ENCODE results near the gene GAL3ST2. TPM values are rescaled to one million over a fixed set of nuclear protein-coding genes. Genes with fewer than 3 reads are reported as not detected.
A peak's percentile ranks its signal among the peaks of the same experiment; 100 is the strongest.
"Not testable (repeated sequence)": the region's sequence is repeated elsewhere in the genome, so short reads cannot be mapped to it uniquely, and the experiment has no call there.

The GAL3ST2 gene
- total and polyA plus RNA-seq, 4 donors: 0.40 TPM; not detected in 3

GRCh38 chr2:241802421-241803318 lies 26.0 kb downstream of the GAL3ST2 start:
- no peak overlapping the region for H3K9ac ChIP-seq (ENCODE audit: insufficient read depth in 1 of 2, low read length in 2 of 2)
- DNase-seq (peak in 1 of 3 donors; percentile 10), ATAC-seq (ENCODE audit: insufficient read depth, low FRiP score) (no peak)
- no peak overlapping the region for H3K27ac ChIP-seq (ENCODE audit: low read depth in 1 of 2, low read length in 1 of 2)
- H3K36me3 ChIP-seq (ENCODE audit: control insufficient read depth in 4 of 4, insufficient read depth in 4 of 4, low read length in 4 of 4): no peaks in the 10 kb centered on the region
- H3K27me3 ChIP-seq (ENCODE audit: control insufficient read depth in 3 of 3, insufficient read depth in 3 of 3, low read length in 2 of 3): peaks cover 2 to 12% (median 9%) of the 10 kb centered on the region in 3 donors
- WGBS, 2 donors: 56 to 65% methylated on average over 28 to 32 of the region's 32 CpGs
- no peak overlapping the region for H3K4me3 ChIP-seq
- no peaks in the 10 kb centered on the region for H3K9me3 ChIP-seq (ENCODE audit: control insufficient read depth in 4 of 4, insufficient read depth in 3 of 4, low read length in 3 of 4)
- peaks cover 0 to 21% (median 8%) of the 10 kb centered on the region in 5 donors for H3K4me1 ChIP-seq (ENCODE audit: control insufficient read depth in 5 of 5, insufficient read depth in 5 of 5, low read length in 5 of 5)
- no peak for TF ChIP-seq CTCF (IDR thresholded peaks at IDR 0.05; ENCODE audit: control extremely low read depth, extremely low read depth)

- Histone ChIP-seq H3K27ac (ENCODE audit: low read depth in 1 of 2, low read length in 1 of 2) (no peak overlapping the region), H3K9ac (ENCODE audit: insufficient read depth in 1 of 2, low read length in 2 of 2) (no peak overlapping the region), H3K4me1 (ENCODE audit: control insufficient read depth in 5 of 5, insufficient read depth in 5 of 5, low read length in 5 of 5) (peaks cover 0 to 21% (median 8%) of the 10 kb centered on the region in 5 donors), H3K27me3 (ENCODE audit: control insufficient read depth in 3 of 3, insufficient read depth in 3 of 3, low read length in 2 of 3) (peaks cover 2 to 12% (median 9%) of the 10 kb centered on the region in 3 donors), H3K9me3 (ENCODE audit: control insufficient read depth in 4 of 4, insufficient read depth in 3 of 4, low read length in 3 of 4) (no peaks in the 10 kb centered on the region), H3K36me3 (ENCODE audit: control insufficient read depth in 4 of 4, insufficient read depth in 4 of 4, low read length in 4 of 4) (no peaks in the 10 kb centered on the region), H3K4me3 (peak overlapping the region; percentile 22)
- TF ChIP-seq CTCF (IDR thresholded peaks at IDR 0.05; ENCODE audit: control extremely low read depth, extremely low read depth): no peak
- ATAC-seq (ENCODE audit: insufficient read depth, low FRiP score) (peak; percentile 46), DNase-seq (peak; percentile 52 to 81 (median 64))
- WGBS, 2 donors: 3% methylated on average over 94 to 109 of the region's 109 CpGs
These were observed 27.0 kb downstream of the GAL3ST2 start for GRCh38 chr2:241803387-241804325.

DNA sequence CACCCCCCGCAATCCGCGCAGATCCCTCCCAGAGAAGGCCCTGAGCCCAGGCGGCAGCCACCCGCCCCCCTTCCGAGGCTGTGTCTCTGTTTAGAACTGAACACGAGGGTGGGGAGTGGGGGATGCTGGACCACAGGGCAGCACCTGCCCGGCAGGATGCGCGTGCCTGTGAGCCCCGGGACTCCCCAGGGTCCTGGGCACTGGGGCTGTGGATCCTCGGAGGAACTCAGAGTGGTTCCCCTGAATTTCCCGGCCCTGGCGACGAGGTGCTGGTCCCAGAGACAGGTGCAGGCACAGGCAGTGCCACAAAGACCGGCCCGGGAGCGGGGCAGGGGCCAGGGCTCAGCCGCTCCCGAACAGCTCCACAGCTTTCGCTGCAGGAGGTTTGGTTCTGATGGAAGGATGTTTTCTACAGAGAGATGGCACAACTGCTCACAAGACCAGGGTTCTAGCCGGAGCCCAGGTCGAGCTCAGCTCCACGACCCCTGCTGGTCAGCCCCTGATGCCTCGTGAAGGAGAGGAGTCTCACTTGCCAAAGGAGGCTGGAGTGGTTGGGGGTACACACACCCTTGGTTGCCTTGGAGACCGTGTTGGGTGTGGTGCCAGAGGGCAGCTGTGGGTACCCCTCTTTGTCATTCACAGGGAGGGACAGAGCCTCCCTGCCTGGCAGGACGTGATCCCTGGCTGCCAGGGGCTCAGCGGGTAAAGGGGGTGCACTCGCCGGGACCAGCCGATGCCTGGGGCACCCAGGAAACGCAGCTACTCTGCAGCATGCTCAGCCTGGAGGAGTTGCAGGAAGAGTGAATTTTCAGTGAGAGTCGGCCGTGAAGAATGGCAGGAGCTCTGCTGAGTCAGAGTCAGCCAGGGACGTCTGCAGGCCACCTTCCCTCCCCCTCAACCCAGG lies 28.0 kb downstream of the GAL3ST2 start:
- WGBS, 2 donors: 10 to 13% methylated on average over 35 of the region's 35 CpGs
- H3K27me3 ChIP-seq (ENCODE audit: control insufficient read depth in 3 of 3, insufficient read depth in 3 of 3, low read length in 2 of 3): peaks cover 2 to 12% (median 9%) of the 10 kb centered on the region in 3 donors
- no peak overlapping the region for H3K9ac ChIP-seq (ENCODE audit: insufficient read depth in 1 of 2, low read length in 2 of 2)
- no peaks in the 10 kb centered on the region for H3K9me3 ChIP-seq (ENCODE audit: control insufficient read depth in 4 of 4, insufficient read depth in 3 of 4, low read length in 3 of 4)
- no peak for ATAC-seq (ENCODE audit: insufficient read depth, low FRiP score)
- no peak for TF ChIP-seq CTCF (IDR thresholded peaks at IDR 0.05; ENCODE audit: control extremely low read depth, extremely low read depth)
- H3K36me3 ChIP-seq (ENCODE audit: control insufficient read depth in 4 of 4, insufficient read depth in 4 of 4, low read length in 4 of 4): no peaks in the 10 kb centered on the region
- H3K4me3 ChIP-seq: no peak overlapping the region
- H3K27ac ChIP-seq (ENCODE audit: low read depth in 1 of 2, low read length in 1 of 2): no peak overlapping the region
- peak in 2 of 3 donors; percentile 6 to 14 for DNase-seq
- peaks cover 0 to 21% (median 8%) of the 10 kb centered on the region in 5 donors for H3K4me1 ChIP-seq (ENCODE audit: control insufficient read depth in 5 of 5, insufficient read depth in 5 of 5, low read length in 5 of 5)

DNA sequence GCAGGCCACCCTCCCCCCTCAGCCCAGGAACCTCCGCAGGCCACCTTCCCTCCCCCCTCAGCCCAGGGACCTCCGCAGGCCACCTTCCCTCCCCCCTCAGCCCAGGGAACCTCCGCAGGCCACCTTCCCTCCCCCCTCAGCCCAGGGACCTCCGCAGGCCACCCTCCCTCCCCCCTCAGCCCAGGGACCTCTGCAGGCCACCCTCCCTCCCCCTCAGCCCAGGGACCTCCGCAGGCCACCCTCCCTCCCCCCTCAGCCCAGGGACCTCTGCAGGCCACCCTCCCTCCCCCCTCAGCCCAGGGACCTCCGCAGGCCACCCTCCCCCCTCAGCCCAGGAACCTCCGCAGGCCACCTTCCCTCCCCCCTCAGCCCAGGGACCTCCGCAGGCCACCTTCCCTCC lies 29.6 kb downstream of the GAL3ST2 start:
- Histone ChIP-seq H3K27me3 (ENCODE audit: control insufficient read depth in 3 of 3, insufficient read depth in 3 of 3, low read length in 2 of 3) (peaks cover 2 to 12% (median 9%) of the 10 kb centered on the region in 3 donors), H3K4me1 (ENCODE audit: control insufficient read depth in 5 of 5, insufficient read depth in 5 of 5, low read length in 5 of 5) (peaks cover 0 to 21% (median 8%) of the 10 kb centered on the region in 5 donors)
- not testable (repeated sequence) for H3K9me3 ChIP-seq (ENCODE audit: control insufficient read depth in 4 of 4, insufficient read depth in 3 of 4, low read length in 3 of 4); H3K36me3 ChIP-seq (ENCODE audit: control insufficient read depth in 4 of 4, insufficient read depth in 4 of 4, low read length in 4 of 4); ATAC-seq (ENCODE audit: insufficient read depth, low FRiP score); DNase-seq; H3K4me3 ChIP-seq; H3K27ac ChIP-seq (ENCODE audit: low read depth in 1 of 2, low read length in 1 of 2); H3K9ac ChIP-seq (ENCODE audit: insufficient read depth in 1 of 2, low read length in 2 of 2)
- WGBS, 2 donors: 23 to 60% methylated on average over 2 of the region's 8 CpGs
